ENCODE results near the gene ZNF516. TPM values are rescaled to one million over a fixed set of nuclear protein-coding genes. Genes with fewer than 3 reads are reported as not detected.

The ZNF516 gene
- total RNA-seq, 1 donor from 2014 or later, result 19.4 TPM

- ATAC-seq (ENCODE audit: low read depth), result no peak
- TF ChIP-seq CTCF (IDR thresholded peaks at IDR 0.05), result no peak
- DNase-seq, result no peak
- Mint-ChIP-seq H3K4me3 (no peak overlapping the region), H3K36me3 (ENCODE audit: low read depth) (no peaks in the 10 kb centered on the region), H3K9me3 (no peaks in the 10 kb centered on the region), H3K27me3 (no peaks in the 10 kb centered on the region), H3K4me1 (peaks cover 2% of the 10 kb centered on the region), H3K27ac (no peak overlapping the region)
- CTCF ChIA-PET, result no interaction called here
- POLR2A ChIA-PET, result no interaction called here
- intact Hi-C loops (cut with micrococcal nuclease), result no loop called here
Measured at GRCh38 chr18:76422838-76423237, 72.2 kb downstream of the ZNF516 start.

- POLR2A ChIA-PET, result no interaction called here
- DNase-seq (no peak), ATAC-seq (ENCODE audit: low read depth) (no peak)
- Mint-ChIP-seq H3K27me3 (no peaks in the 10 kb centered on the region), H3K27ac (no peak overlapping the region), H3K36me3 (ENCODE audit: low read depth) (no peaks in the 10 kb centered on the region), H3K9me3 (no peaks in the 10 kb centered on the region), H3K4me3 (no peak overlapping the region), H3K4me1 (peaks cover 2% of the 10 kb centered on the region)
- TF ChIP-seq CTCF (IDR thresholded peaks at IDR 0.05), result no peak
- intact Hi-C loops (cut with micrococcal nuclease), result no loop called here
- CTCF ChIA-PET, result no interaction called here
Measured at GRCh38 chr18:76422121-76422520, 72.9 kb downstream of the ZNF516 start.

GRCh38 chr18:76421685-76422078 lies 73.4 kb downstream of the ZNF516 start:
- DNase-seq (no peak), ATAC-seq (ENCODE audit: low read depth) (no peak)
- Mint-ChIP-seq H3K36me3 (ENCODE audit: low read depth) (no peaks in the 10 kb centered on the region), H3K4me3 (no peak overlapping the region), H3K27ac (no peak overlapping the region), H3K9me3 (no peaks in the 10 kb centered on the region), H3K4me1 (peaks cover 2% of the 10 kb centered on the region), H3K27me3 (no peaks in the 10 kb centered on the region)
- TF ChIP-seq CTCF (IDR thresholded peaks at IDR 0.05), result no peak
- ChIA-PET POLR2A (no interaction called here), CTCF (no interaction called here)
- intact Hi-C loops (cut with micrococcal nuclease), result no loop called here

GRCh38 chr18:76420898-76421684 lies 74.0 kb downstream of the ZNF516 start:
- no peaks in the 10 kb centered on the region for H3K36me3 Mint-ChIP-seq (ENCODE audit: low read depth)
- ATAC-seq (ENCODE audit: low read depth) (no peak), DNase-seq (no peak)
- no peaks in the 10 kb centered on the region for H3K9me3 Mint-ChIP-seq
- POLR2A ChIA-PET, result no interaction called here
- H3K4me1 Mint-ChIP-seq, result peaks cover under 1% of the 10 kb centered on the region
- H3K27ac Mint-ChIP-seq, result no peak overlapping the region
- CTCF ChIA-PET, result no interaction called here
- no peaks in the 10 kb centered on the region for H3K27me3 Mint-ChIP-seq
- intact Hi-C loops (cut with micrococcal nuclease), result no loop called here
- TF ChIP-seq CTCF (IDR thresholded peaks at IDR 0.05), result no peak
- no peak overlapping the region for H3K4me3 Mint-ChIP-seq

- TF ChIP-seq CTCF (IDR thresholded peaks at IDR 0.05), result no peak
- Mint-ChIP-seq H3K36me3 (ENCODE audit: low read depth) (no peaks in the 10 kb centered on the region), H3K27me3 (no peaks in the 10 kb centered on the region), H3K27ac (no peak overlapping the region), H3K9me3 (no peaks in the 10 kb centered on the region), H3K4me1 (no peaks in the 10 kb centered on the region), H3K4me3 (no peak overlapping the region)
- no peak for DNase-seq
- ChIA-PET CTCF (no interaction called here), POLR2A (no interaction called here)
- intact Hi-C loops (cut with micrococcal nuclease), result loop anchor here (10.0 kb wide), 1 partner anchor 55 kb away; no protein-coding TSS in a partner anchor
- ATAC-seq (ENCODE audit: low read depth), result no peak
Measured at GRCh38 chr18:76419811-76420210, 75.2 kb downstream of the ZNF516 start.

All from activated B cell treated with CpG ODN at 0.5 μM for 24 hours (primary cell).